K562 (cell line): ENCODE measurements around the gene POU2AF2. TPM values are rescaled to one million over a fixed set of nuclear protein-coding genes. Genes with fewer than 3 reads are reported as not detected.
A peak's percentile ranks its signal among the peaks of the same experiment; 100 is the strongest.

Experiments
- ATAC-seq: fragments of 200-7000 bp; cut with Tn5 transposase; 3 replicates; pipeline ENCODE4 v1.9.1; 2020; ENCODE audit warnings: moderate library complexity
- BruUV-seq: library from RNA; stranded (reverse); fragments of 400-500 nt; replicated peaks from 2 replicates; lab custom pipeline; 2021; lab: Mats Ljungman, UMichigan
- CTCF ChIA-PET: fragments of 300-600 bp; formaldehyde crosslinking; extraction: SDS; loops from one replicate; lab custom pipeline; 2021; ENCODE audit warnings: low intra/inter-chr PET ratio; lab: Yijun Ruan, JAX
- POLR2A ChIA-PET: fragments of 300-600, 350-650 bp; sonication (Branson Sonifier 250); formaldehyde crosslinking; extraction: SDS; loops from one replicate; lab custom pipeline; 2021; ENCODE audit warnings: antibody characterized with exemption, inconsistent platforms; lab: Yijun Ruan, JAX
- DNase-seq, 4 experiments: peaks; one replicate each; pipeline versions ENCODE4 v3.0.0 to v3.0.0-alpha.2; 2011 to 2018; ENCODE audit warnings: low spot score in 3 of 4, mixed read lengths in 3 of 4; ENCODE audit errors: extremely low read depth in 1 of 4
- FAIRE-seq: peaks from 2 replicates; lab custom pipeline; 2011; peaks lifted over from hg19 to GRCh38; lab: Jason Lieb, UNC
- H2AFZ ChIP-seq: 2 replicates; pipeline ENCODE4 v1.6.0; 2011; ENCODE audit warnings: low read depth, low read length, control low read depth, inconsistent platforms
- H3K27ac ChIP-seq: fragments of 200-600 bp; 3 replicates; pipeline ENCODE4 v1.8.0; 2011; ENCODE audit warnings: low read depth, mild to moderate bottlenecking, control low read depth, inconsistent platforms, low read length, moderate library complexity, mixed read lengths; ENCODE audit errors: extremely low read depth
- H3K27me3 ChIP-seq, 2 experiments: fragments of 300-600 bp in 1 of 2; 2 replicates in 1 of 2; 3 replicates in 1 of 2; pipeline versions ENCODE4 v1.6.0 to v1.8.0; 2011; ENCODE audit warnings: inconsistent platforms in 2 of 2, low read length in 2 of 2, mild to moderate bottlenecking in 1 of 2, mixed read lengths in 1 of 2, moderate library complexity in 1 of 2; ENCODE audit not compliant: control insufficient read depth in 2 of 2, insufficient read depth in 2 of 2
- H3K36me3 ChIP-seq: fragments of 300-600 bp; 3 replicates; pipeline ENCODE4 v1.8.0; 2011; ENCODE audit warnings: mild to moderate bottlenecking, low read length, inconsistent platforms; ENCODE audit not compliant: control insufficient read depth, insufficient read depth
- H3K4me1 ChIP-seq, 2 experiments: fragments of 200-600 bp in 1 of 2; replicated peaks in 1 of 2; 2 replicates in 1 of 2; 3 replicates in 1 of 2; pipeline versions ENCODE4 v1.5.1 to v1.8.0; 2011; ENCODE audit warnings: inconsistent platforms in 2 of 2, low read length in 2 of 2, mild to moderate bottlenecking in 1 of 2, mixed read lengths in 1 of 2, moderate library complexity in 1 of 2; ENCODE audit not compliant: control insufficient read depth in 2 of 2, insufficient read depth in 2 of 2
- H3K4me2 ChIP-seq: 2 replicates; pipeline ENCODE4 v1.6.1; 2011; ENCODE audit warnings: low read length, control low read depth, inconsistent platforms, mixed read lengths; ENCODE audit not compliant: insufficient read depth
- H3K4me3 ChIP-seq: fragments of 200-600 bp; sonication (generic), shearing (Covaris generic); 2 replicates; pipeline ENCODE4 v1.5.1; 2016; ENCODE audit warnings: control low read depth, inconsistent platforms
- H3K79me2 ChIP-seq: fragments of 200-600 bp; 3 replicates; pipeline ENCODE4 v1.8.0; 2011; ENCODE audit warnings: low read length, inconsistent platforms; ENCODE audit not compliant: control insufficient read depth, insufficient read depth
- H3K9ac ChIP-seq, 2 experiments: 2 replicates each; pipeline versions ENCODE4 v1.6.0 to v1.6.1; 2011; ENCODE audit warnings: low read depth in 2 of 2, low read length in 2 of 2, control low read depth in 1 of 2, inconsistent platforms in 1 of 2, mild to moderate bottlenecking in 1 of 2, mixed read lengths in 1 of 2; ENCODE audit not compliant: insufficient read depth in 1 of 2
- H3K9me1 ChIP-seq: one replicate; pipeline ENCODE4 v1.6.0; 2011; ENCODE audit warnings: inconsistent platforms, mild to moderate bottlenecking, low read length, moderate library complexity; ENCODE audit not compliant: control insufficient read depth, insufficient read depth
- H3K9me3 ChIP-seq: replicated peaks from 2 replicates; pipeline ENCODE4 v1.5.1; 2011; ENCODE audit warnings: low read depth, low read length, inconsistent platforms; ENCODE audit not compliant: control insufficient read depth, insufficient read depth
- H4K20me1 ChIP-seq: replicated peaks from 2 replicates; pipeline ENCODE4 v1.6.1; 2011; ENCODE audit warnings: low read length, inconsistent platforms, mixed read lengths; ENCODE audit not compliant: control insufficient read depth, insufficient read depth
- ELF4 ChIP-seq: fragments of 450-650 bp; formaldehyde crosslinking; IDR thresholded peaks from 2 replicates; pipeline ENCODE4 v1.4.0; 2022; ENCODE audit warnings: missing genetic modification characterization
- ERF ChIP-seq: fragments of 450-650 bp; formaldehyde crosslinking; IDR thresholded peaks from 2 replicates; pipeline ENCODE4 v1.4.0; 2020; ENCODE audit warnings: mild to moderate bottlenecking, mixed read lengths
- HDAC6 ChIP-seq: IDR thresholded peaks from 2 replicates; pipeline ENCODE4 v1.6.1; 2012; ENCODE audit warnings: low read depth, mild to moderate bottlenecking, control low read depth, inconsistent platforms, low read length, moderate library complexity
- JUND ChIP-seq, 2 experiments: IDR thresholded peaks; 2 replicates in 1 of 2; 3 replicates in 1 of 2; pipeline ENCODE4 v1.6.1; 2011; ENCODE audit warnings: borderline replicate concordance in 2 of 2, low read depth in 2 of 2, low read length in 2 of 2, improper control_type of control experiment in 1 of 2, missing biosample characterization in 1 of 2, missing genetic modification characterization in 1 of 2, missing genetic modification reagents in 1 of 2
- MED1 ChIP-seq: sonication (generic); formaldehyde crosslinking; IDR thresholded peaks from 2 replicates; pipeline ENCODE4 v1.8.1; 2023; ENCODE audit warnings: missing genetic modification reagents, borderline replicate concordance
- NR3C1 ChIP-seq: sonication (generic); formaldehyde crosslinking; IDR thresholded peaks from 2 replicates; pipeline ENCODE4 v1.8.1; 2022; ENCODE audit warnings: missing genetic modification reagents
- PYGO2 ChIP-seq: fragments of 450-650 bp; IDR thresholded peaks from 2 replicates; pipeline ENCODE4 v1.6.1; 2016; ENCODE audit warnings: mild to moderate bottlenecking, missing genetic modification characterization, moderate library complexity, missing compliant biosample characterization
- TAF7 ChIP-seq: fragments of 450-650 bp; IDR thresholded peaks from 2 replicates; pipeline ENCODE4 v1.6.1; 2016; ENCODE audit warnings: missing genetic modification characterization, missing compliant biosample characterization
- ZBTB2 ChIP-seq: fragments of 450-650 bp; IDR thresholded peaks from 2 replicates; pipeline ENCODE4 v1.6.1; 2016; ENCODE audit warnings: antibody characterized with exemption
- ZNF280A ChIP-seq: fragments of 450-650 bp; IDR thresholded peaks from 2 replicates; pipeline ENCODE4 v1.6.1; 2018; ENCODE audit warnings: mild to moderate bottlenecking, low read depth; ENCODE audit not compliant: partially characterized antibody
- ZNF444 ChIP-seq: fragments of 250-450 bp; sonication (Bioruptor Pico); IDR thresholded peaks from 2 replicates; pipeline ENCODE4 v1.4.0; 2020; ENCODE audit warnings: mild to moderate bottlenecking, moderate library complexity
- ZNF512 ChIP-seq: IDR thresholded peaks from 2 replicates; pipeline ENCODE4 v1.6.1; 2016; ENCODE audit warnings: missing genetic modification characterization, missing compliant biosample characterization
- WGBS: fragments of 100-300 bp; shearing (Covaris generic); methylation state at CpG from one replicate; pipeline ENCODE4 v1.1.6; 2016; ENCODE audit warnings: low coverage, mixed read lengths; ENCODE audit not compliant: insufficient coverage; ENCODE audit errors: missing lambda C conversion rate; 5-methylcytosine and 5-hydroxymethylcytosine counted together
- in situ Hi-C: fragments of 300-500 bp; cut with MboI; formaldehyde crosslinking; loops from 4 replicates; pipeline ENCODE4 v1.15.0; 2018; ENCODE audit warnings: inconsistent platforms, mixed read lengths
- intact Hi-C: fragments of 100-400 bp; cut with micrococcal nuclease; formaldehyde crosslinking; loops from 2 replicates; pipeline ENCODE4 v1.14.2; 2022
- polyA plus RNA-seq, 8 experiments: library from polyadenylated mRNA; depleted of rRNA in 4 of 8; stranded (reverse) in 5 of 8; unstranded in 3 of 8; fragments of >200 nt; fragmentation: Nextera tagmentation in 2 of 8; fragmentation: Illumina TruSeq in 1 of 8; extraction: Ambion mirVana in 2 of 8; extraction: Trizol in 1 of 8; gene quantifications; 2 replicates each; pipeline versions ENCODE4 v1.2.1 to v1.2.3, GENCODE V29; 2011 to 2014; ENCODE audit warnings: inconsistent platforms in 1 of 8, missing spikeins in 1 of 8
- total RNA-seq, 7 experiments: library from RNA; depleted of rRNA in 6 of 7; stranded (reverse); fragments of >200 nt in 6 of 7; fragmentation: Illumina TruSeq in 2 of 7; extraction: Trizol in 2 of 7; gene quantifications; 2 replicates each; pipeline versions ENCODE4 v1.2.1 to v1.2.3, GENCODE V29; 2011 to 2021; ENCODE audit warnings: low replicate concordance in 1 of 7

POU2AF2 gene
- total and polyA plus RNA-seq, 9 of the 15 experiments (the other 6 are each of a cell fraction or from before 2014, with no cell fraction given) = not detected

GRCh38 chr11:111264646-111265045, 19.1 kb downstream of the POU2AF2 start:
- Histone ChIP-seq H3K36me3 (no peaks in the 10 kb centered on the region), H3K4me2 (no peak overlapping the region), H3K9ac (no peak overlapping the region), H3K4me1 (no peaks in the 10 kb centered on the region), H3K4me3 (no peak overlapping the region), H4K20me1 (no peaks in the 10 kb centered on the region), H3K9me1 (no peaks in the 10 kb centered on the region), H3K27ac (no peak overlapping the region), H3K79me2 (no peaks in the 10 kb centered on the region), H2AFZ (no peak overlapping the region), H3K27me3 (no peaks in the 10 kb centered on the region), H3K9me3 (no peaks in the 10 kb centered on the region)
- FAIRE-seq = no peak
- CTCF ChIA-PET = interaction anchor here (1.2 kb wide), 1 partner anchor 19 kb away, joined by 3 read pairs; no protein-coding TSS in a partner anchor
- no peak for ATAC-seq
- POLR2A ChIA-PET = no interaction called here
- no peak for TF ChIP-seq NR3C1 (CRISPR knock-in tag)
- TF ChIP-seq ZNF444 = no peak
- TF ChIP-seq MED1 = no peak
- peak; percentile 92 for TF ChIP-seq ZNF512 (tag)
- intact Hi-C loops (no loop called here), in situ Hi-C loops (no loop called here)
- DNase-seq = no peak
- BruUV-seq = no TSS peak
- 0% methylated on average over 1 of the region's 1 CpG for WGBS

GRCh38 chr11:111265421-111265820, 19.9 kb downstream of the POU2AF2 start:
- in situ Hi-C loops (no loop called here), intact Hi-C loops (no loop called here)
- Histone ChIP-seq H3K27me3 (no peaks in the 10 kb centered on the region), H3K9ac (no peak overlapping the region), H3K27ac (no peak overlapping the region), H3K4me2 (no peak overlapping the region), H3K79me2 (no peaks in the 10 kb centered on the region), H3K4me1 (no peaks in the 10 kb centered on the region), H2AFZ (no peak overlapping the region), H3K9me1 (no peaks in the 10 kb centered on the region), H3K9me3 (no peaks in the 10 kb centered on the region), H3K36me3 (no peaks in the 10 kb centered on the region), H4K20me1 (no peaks in the 10 kb centered on the region), H3K4me3 (no peak overlapping the region)
- ATAC-seq (no peak), FAIRE-seq (no peak), DNase-seq (no peak)
- CTCF ChIA-PET = no interaction called here
- BruUV-seq = no TSS peak
- WGBS = 0% methylated on average over 2 of the region's 2 CpGs
- POLR2A ChIA-PET = no interaction called here
- no peak for TF ChIP-seq JUND (IDR thresholded peaks at IDR 0.05; ENCODE audit: borderline replicate concordance, low read depth, low read length)
- TF ChIP-seq JUND (tag; IDR thresholded peaks at IDR 0.05; ENCODE audit: borderline replicate concordance, low read depth, low read length) = no peak
- no peak for TF ChIP-seq PYGO2 (tag)
- TF ChIP-seq HDAC6 = no peak
- no peak for TF ChIP-seq TAF7
- no peak for TF ChIP-seq ZBTB2
- TF ChIP-seq ZNF280A = no peak
- no peak for TF ChIP-seq ERF (CRISPR knock-in tag)
- no peak for TF ChIP-seq ELF4
